Right cardiac atrium (tissue), 5 donors: ENCODE measurements around the gene ZBTB1. TPM values are rescaled to one million over a fixed set of nuclear protein-coding genes. Genes with fewer than 3 reads are reported as not detected.
"Not testable (repeated sequence)": the region's sequence is repeated elsewhere in the genome, so short reads cannot be mapped to it uniquely, and the experiment has no call there.

ENCODE experiments used
- ATAC-seq, 2 donors: fragments of 200-7000 bp; cut with Tn5 transposase; one replicate each; pipeline versions ENCODE4 v1.8.0 to v1.9.1; 2020; ENCODE audit warnings: moderate library complexity in 2 of 2, mild to moderate bottlenecking in 1 of 2
- DNase-seq, 3 donors: peaks; one replicate each; pipeline ENCODE4 v3.0.0-alpha.2; 2020
- H3K27ac ChIP-seq: one replicate; pipeline ENCODE4 v1.5.1; 2013; ENCODE audit warnings: mild to moderate bottlenecking, low read length, control low read depth, moderate library complexity
- H3K27me3 ChIP-seq: one replicate; pipeline ENCODE4 v1.6.1; 2013; ENCODE audit not compliant: control insufficient read depth, insufficient read depth
- H3K4me1 ChIP-seq: one replicate; pipeline ENCODE4 v1.6.1; 2013; ENCODE audit warnings: low read length; ENCODE audit not compliant: control insufficient read depth, insufficient read depth
- H3K4me3 ChIP-seq: one replicate; pipeline ENCODE4 v1.5.1; 2013; ENCODE audit warnings: low read length, control low read depth
- H3K9me3 ChIP-seq: one replicate; pipeline ENCODE4 v1.6.1; 2013; ENCODE audit warnings: low read length; ENCODE audit not compliant: control insufficient read depth
- WGBS: extraction: QIAGEN DNeasy Blood & Tissue Kit; methylation state at CpG from one replicate; pipeline ENCODE4 v1.1.7; 2013; 5-methylcytosine and 5-hydroxymethylcytosine counted together
- intact Hi-C, 4 donors: fragments of 100-400 bp; cut with DNase I; formaldehyde crosslinking; loops; one replicate each; pipeline versions ENCODE4 v1.11.0 to v1.14.0; 2022 to 2023
- polyA plus RNA-seq: library from polyadenylated mRNA; stranded (reverse); fragments of 200-250 nt; gene quantifications from one replicate; pipeline ENCODE4 v1.2.3, GENCODE V29; 2013
- total RNA-seq, 4 donors: library from RNA; stranded (reverse); fragmentation: NEBNext Ultra II Directional; extraction: Animal tissue kit (Norgen Biotek cat#: 25700); gene quantifications; one replicate each; pipeline ENCODE4 v1.2.1, GENCODE V29; 2021
- donor health status: healthy with polysubstance abuse.
- donor health status: DM: no; HTN: yes; CAD: no.
- donor health status: DM: no; HTN: no; CAD: no.
- donor health status: DM: no; HTN: yes; CAD: no; lungs with severe emphysema.
- donor health status: DM: yes; HTN: yes; CAD: no.

The ZBTB1 gene
- total and polyA plus RNA-seq, 5 donors: 10.3 to 27.6 (median 24.6) TPM

DNA sequence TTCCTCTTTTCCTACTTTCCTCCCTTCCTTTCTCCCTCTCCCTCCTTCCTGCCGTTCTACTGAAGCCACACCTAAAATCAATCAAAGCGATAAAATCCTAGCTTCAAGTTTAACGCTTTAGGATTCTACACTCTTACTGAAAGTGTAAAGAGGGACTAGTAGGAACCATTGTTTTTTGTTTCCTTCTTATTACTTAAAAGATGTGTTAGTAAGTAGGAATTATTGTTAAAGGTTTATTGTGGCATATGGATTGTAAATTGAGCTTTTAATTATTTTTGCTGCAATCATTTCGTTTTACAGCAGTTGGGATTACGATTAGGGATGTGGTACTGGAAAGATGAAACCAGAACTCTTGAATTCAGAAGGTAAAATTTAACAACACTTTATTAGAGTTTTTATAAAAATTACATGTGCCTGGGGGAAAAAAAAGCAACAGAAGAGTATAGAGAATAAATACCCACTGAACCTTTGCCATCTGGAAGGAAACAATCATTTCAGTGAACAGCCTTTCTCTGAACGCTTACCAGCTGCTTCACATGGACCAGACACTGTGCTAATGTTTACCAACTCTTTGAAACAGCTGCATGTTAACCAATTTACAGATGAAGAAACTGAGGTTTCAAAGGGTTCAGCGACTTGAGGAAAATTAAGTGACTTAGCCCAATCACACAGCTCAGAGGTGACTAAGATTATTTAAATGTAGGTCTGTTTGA lies 46.2 kb downstream of the ZBTB1 start:
- no peaks in the 10 kb centered on the region for H3K27me3 ChIP-seq
- no peaks in the 10 kb centered on the region for H3K9me3 ChIP-seq
- H3K4me3 ChIP-seq: no peak overlapping the region
- DNase-seq (no peak), ATAC-seq (no peak)
- peaks cover 2% of the 10 kb centered on the region for H3K4me1 ChIP-seq
- 57% methylated on average over 7 of the region's 7 CpGs for WGBS
- intact Hi-C loops: no loop called here
- H3K27ac ChIP-seq: no peak overlapping the region

DNA sequence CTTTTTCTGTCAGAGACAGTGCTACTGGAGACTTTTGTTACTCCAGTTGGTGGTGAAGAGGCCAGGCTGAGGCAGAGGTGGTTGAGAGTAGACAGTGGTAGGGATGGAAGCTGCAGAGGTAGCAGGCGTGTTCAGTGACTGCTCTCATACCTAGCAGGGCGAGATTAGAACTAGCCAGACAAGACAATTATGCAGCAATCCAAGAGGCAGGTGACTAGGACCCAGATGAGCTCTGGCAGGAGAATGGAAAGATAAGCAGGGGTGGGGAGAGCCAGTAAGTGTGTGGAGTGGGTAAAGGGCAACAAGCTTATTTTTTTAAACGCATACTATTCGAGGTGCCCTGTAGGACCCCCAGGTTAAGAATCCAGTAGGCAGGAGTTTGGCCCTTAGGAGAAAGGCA lies 50.0 kb downstream of the ZBTB1 start:
- no peaks in the 10 kb centered on the region for H3K27me3 ChIP-seq
- no peak for ATAC-seq
- no peak overlapping the region for H3K27ac ChIP-seq
- H3K4me1 ChIP-seq: peaks cover 2% of the 10 kb centered on the region
- intact Hi-C loops: no loop called here
- H3K4me3 ChIP-seq: no peak overlapping the region
- no peaks in the 10 kb centered on the region for H3K9me3 ChIP-seq
- 59% methylated on average over 4 of the region's 4 CpGs for WGBS
- no peak for DNase-seq

DNA sequence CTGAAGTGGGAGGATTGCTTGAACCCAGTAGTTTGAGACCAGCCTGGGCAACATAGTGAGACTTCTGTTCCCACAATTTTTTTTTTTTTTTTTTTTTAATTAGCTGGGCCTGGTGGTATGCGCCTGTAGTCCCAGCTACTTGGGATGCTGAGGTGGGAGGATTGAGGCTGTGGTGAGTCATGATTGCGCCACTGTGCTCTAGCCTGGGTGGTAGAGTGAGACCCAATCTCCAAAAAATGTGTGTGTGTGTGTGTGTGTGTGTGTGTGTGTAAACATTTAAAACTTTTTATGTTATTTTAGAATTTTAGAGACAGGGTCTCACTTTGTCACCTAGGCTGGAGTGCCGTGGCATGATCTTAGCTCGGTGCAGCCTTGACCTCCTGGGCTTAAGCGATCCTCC lies 52.0 kb downstream of the ZBTB1 start:
- Histone ChIP-seq H3K4me1 (no peaks in the 10 kb centered on the region), H3K4me3 (no peak overlapping the region), H3K27ac (no peak overlapping the region), H3K27me3 (no peaks in the 10 kb centered on the region), H3K9me3 (no peaks in the 10 kb centered on the region)
- ATAC-seq (peak in 1 of 2 donors; percentile 41), DNase-seq (peak in 1 of 3 donors; percentile 24)
- intact Hi-C loops: no loop called here
- over 99% methylated on average over 5 of the region's 5 CpGs for WGBS

- H3K27ac ChIP-seq, H3K9me3 ChIP-seq, intact Hi-C loops, DNase-seq, H3K4me1 ChIP-seq, ATAC-seq, H3K27me3 ChIP-seq, H3K4me3 ChIP-seq: not testable (repeated sequence)
- 96% methylated on average over 2 of the region's 2 CpGs for WGBS
These were observed 53.6 kb downstream of the ZBTB1 start for GRCh38 chr14:64558216-64558615.

DNA sequence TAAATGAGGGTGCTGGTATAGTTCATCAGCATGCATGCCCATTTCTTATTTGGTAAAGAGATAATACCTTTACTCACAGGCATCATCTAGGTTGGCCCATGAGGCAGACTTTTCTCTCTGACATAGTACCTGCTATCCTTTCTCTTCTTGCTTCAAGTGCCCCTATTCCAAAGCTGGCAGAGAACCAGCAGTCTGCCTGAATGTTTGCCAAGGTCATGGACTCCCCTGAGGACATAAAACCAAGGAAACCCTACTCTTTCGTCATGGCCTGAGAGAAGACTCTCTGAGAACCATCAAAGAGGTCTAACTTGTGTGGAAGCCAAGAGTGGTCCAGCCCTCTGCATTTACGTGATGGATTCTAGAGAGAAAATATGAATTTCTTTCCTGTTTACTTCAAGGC lies 57.1 kb downstream of the ZBTB1 start:
- WGBS: 53% methylated on average over 2 of the region's 2 CpGs
- ATAC-seq: no peak
- intact Hi-C loops: no loop called here
- Histone ChIP-seq H3K27ac (no peak overlapping the region), H3K27me3 (no peaks in the 10 kb centered on the region), H3K9me3 (no peaks in the 10 kb centered on the region), H3K4me1 (no peaks in the 10 kb centered on the region), H3K4me3 (no peak overlapping the region)
- DNase-seq: no peak

DNA sequence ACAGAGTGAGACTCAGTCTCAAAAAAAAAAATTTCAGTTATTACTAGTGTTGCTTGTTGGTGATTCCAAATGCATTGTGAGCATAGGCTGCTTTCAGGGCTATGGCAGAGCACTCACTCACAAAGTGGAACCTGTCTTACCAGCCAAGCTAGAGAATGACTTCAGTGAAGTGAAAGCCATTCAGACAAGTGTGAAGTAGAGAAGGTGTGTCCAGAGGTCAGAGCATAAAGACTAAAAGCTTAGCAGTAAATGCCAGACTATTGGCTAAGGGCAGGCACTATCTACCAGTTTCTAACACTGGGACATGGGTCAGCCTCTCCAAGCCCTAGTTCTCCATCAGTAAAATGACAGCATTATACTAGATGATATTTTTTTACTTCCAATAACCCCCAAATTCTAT lies 57.9 kb downstream of the ZBTB1 start:
- H3K27ac ChIP-seq: no peak overlapping the region
- H3K27me3 ChIP-seq: no peaks in the 10 kb centered on the region
- DNase-seq (no peak), ATAC-seq (peak in 1 of 2 donors; percentile 18)
- H3K4me3 ChIP-seq: no peak overlapping the region
- intact Hi-C loops: no loop called here
- no peaks in the 10 kb centered on the region for H3K4me1 ChIP-seq
- no peaks in the 10 kb centered on the region for H3K9me3 ChIP-seq

DNA sequence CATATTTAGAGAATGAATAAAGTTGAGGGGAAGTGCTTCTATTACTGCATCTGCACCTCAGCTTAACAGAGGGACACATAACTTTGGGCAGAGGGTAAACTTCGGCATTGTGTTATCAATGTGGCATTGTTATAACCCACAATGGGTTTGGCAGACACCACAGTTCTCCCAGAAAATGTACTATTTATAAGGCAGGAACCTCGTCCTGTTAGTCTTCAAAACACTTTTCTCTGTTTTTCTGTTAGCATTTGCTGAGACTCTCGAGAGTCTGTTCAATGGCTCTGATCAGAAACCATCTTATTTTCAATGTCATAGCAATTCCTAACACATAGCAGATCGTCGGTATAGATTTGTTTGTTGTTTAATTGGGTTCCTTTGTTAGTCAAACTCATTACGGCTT lies 59.1 kb downstream of the ZBTB1 start:
- no peaks in the 10 kb centered on the region for H3K27me3 ChIP-seq
- no peak overlapping the region for H3K27ac ChIP-seq
- intact Hi-C loops: no loop called here
- H3K4me3 ChIP-seq: no peak overlapping the region
- DNase-seq (no peak), ATAC-seq (no peak)
- 70% methylated on average over 6 of the region's 6 CpGs for WGBS
- H3K9me3 ChIP-seq: no peaks in the 10 kb centered on the region
- H3K4me1 ChIP-seq: no peaks in the 10 kb centered on the region

DNA sequence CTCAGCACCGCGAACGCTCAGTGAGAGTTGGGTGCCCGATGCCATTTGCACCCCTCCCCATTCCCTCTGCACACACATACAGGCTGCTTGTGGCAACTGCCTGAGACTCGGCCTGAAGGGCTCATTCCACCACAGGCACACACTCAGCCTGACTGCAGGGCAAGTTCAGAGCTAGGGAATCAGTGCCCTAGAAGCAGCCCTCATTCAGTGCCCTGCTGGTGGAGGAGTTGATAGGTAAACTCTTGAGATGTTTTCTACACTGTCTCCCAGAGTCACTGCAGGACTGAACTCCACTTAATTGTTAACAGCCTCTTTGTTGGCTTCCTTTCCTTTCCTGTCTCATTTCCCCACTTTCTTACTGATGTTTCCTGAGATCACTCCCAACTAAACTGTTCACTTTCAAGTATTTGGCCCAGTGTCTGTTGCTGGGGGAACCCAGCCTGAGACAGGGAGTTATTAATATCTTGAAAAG lies 62.1 kb downstream of the ZBTB1 start:
- Histone ChIP-seq H3K27ac (no peak overlapping the region), H3K27me3 (no peaks in the 10 kb centered on the region), H3K4me3 (no peak overlapping the region), H3K4me1 (no peaks in the 10 kb centered on the region), H3K9me3 (no peaks in the 10 kb centered on the region)
- intact Hi-C loops: no loop called here
- DNase-seq: peak in 1 of 3 donors; percentile 54
- ATAC-seq: peak in 1 of 2 donors; percentile 10
- WGBS: 60% methylated on average over 5 of the region's 5 CpGs

GRCh38 chr14:64569138-64569631 lies 64.6 kb downstream of the ZBTB1 start:
- Histone ChIP-seq H3K9me3 (no peaks in the 10 kb centered on the region), H3K27me3 (no peaks in the 10 kb centered on the region), H3K27ac (no peak overlapping the region), H3K4me1 (peaks cover 2% of the 10 kb centered on the region), H3K4me3 (no peak overlapping the region)
- peak; percentile 76 to 84 (median 77) for DNase-seq
- intact Hi-C loops: no loop called here
- peak; percentile 94 to 97 for ATAC-seq
- WGBS: 44% methylated on average over 3 of the region's 3 CpGs

- WGBS: 69% methylated on average over 7 of the region's 7 CpGs
- ATAC-seq (peak; percentile 15 to 34), DNase-seq (peak in 2 of 3 donors; percentile 25 to 63)
- H3K27ac ChIP-seq, H3K4me3 ChIP-seq, intact Hi-C loops, H3K27me3 ChIP-seq, H3K9me3 ChIP-seq, H3K4me1 ChIP-seq: not testable (repeated sequence)
These were observed 65.1 kb downstream of the ZBTB1 start for GRCh38 chr14:64569646-64570045.

DNA sequence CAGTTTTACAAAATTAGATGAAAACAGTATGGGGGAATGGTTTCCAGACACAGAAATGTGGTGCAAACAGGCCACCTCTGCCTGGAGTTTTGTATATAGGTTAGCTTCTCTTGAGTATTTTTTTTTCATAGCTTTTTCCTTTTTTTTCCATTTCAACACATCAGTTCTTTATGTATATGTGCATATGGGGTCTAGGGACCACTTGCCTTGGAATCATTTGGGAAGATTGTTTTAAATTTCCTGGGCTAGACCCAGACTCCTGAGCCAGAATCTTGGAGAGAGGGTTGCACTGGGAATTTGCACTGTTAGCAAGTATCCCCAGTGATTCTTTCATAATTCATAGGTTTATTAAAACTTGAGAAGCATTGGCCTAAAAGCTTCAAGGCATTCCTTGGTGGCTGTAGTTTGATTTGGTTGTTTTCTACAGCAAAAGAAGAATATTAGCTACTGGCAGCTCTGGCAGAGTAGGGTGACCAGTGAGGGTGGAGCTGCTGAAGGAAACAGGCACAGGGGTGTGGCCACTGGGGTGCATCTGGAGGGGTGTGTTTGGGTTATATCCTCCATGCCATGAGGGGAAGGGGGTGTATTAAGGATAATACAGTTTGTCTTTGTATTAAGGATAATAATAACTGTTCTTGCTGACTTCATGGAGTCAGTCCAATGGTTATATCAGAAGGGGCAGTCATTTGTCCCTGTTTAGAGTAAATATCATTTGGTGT lies 68.0 kb downstream of the ZBTB1 start:
- peak overlapping the region; percentile 81 for H3K27ac ChIP-seq
- H3K27me3 ChIP-seq: no peaks in the 10 kb centered on the region
- intact Hi-C loops: no loop called here
- ATAC-seq (peak; percentile 33 to 44), DNase-seq (peak in 2 of 3 donors; percentile 23 to 65)
- peaks cover 2% of the 10 kb centered on the region for H3K4me1 ChIP-seq
- H3K9me3 ChIP-seq: no peaks in the 10 kb centered on the region
- H3K4me3 ChIP-seq: no peak overlapping the region
